ENCODE results near the gene ZDHHC14.
A peak's percentile ranks its signal among the peaks of the same experiment; 100 is the strongest.
"Not testable (repeated sequence)": the region's sequence is repeated elsewhere in the genome, so short reads cannot be mapped to it uniquely, and the experiment has no call there.

The ZDHHC14 gene

DNA sequence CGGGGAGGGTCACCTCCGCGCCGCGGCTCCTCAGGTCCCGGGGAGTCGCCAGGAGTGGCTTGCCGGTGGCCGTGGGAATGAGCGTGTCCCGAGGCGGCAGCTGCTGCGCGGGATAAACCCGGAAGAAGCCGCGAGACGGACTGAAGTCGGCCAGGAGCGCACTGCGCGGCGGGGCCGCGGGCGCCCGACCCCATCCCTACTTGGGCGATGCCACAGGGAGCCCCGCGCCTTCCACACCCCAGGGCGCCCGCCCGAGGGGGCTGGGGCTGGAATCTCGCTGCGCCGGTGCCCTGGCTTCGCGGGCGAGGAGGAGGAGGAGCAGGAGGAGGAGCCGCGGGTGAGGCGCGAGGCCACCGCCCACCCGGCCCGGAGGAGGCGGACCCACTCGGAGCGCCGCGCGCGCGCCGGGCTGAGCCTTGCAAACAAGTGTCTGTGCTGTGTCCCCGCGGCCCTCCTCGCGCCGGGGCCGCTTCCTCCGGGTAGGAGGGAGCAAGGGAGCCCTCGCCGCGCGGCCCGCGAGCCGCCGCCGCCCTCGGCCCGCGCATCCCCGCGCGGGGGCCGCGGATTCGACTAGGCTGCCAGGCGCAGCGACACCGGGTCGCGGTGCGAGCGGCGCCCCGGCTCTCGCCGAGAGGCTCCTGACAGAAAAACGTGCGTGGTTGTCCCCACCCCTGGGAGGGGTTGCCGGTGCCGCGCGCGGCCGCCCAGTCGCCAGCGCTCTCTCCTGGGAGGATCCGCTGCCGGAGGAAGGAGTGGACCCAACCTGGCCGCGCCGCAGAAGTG lies at the start of gene ZDHHC14:
TSS of gene ZDHHC14 (plus strand) at position 412 of the 783 bp plus-strand sequence.
- Histone ChIP-seq H3K36me3 (ENCODE audit: low read depth) (no peaks in the 10 kb centered on the region), H3K4me3 (ENCODE audit: severe bottlenecking) (peak within 1 kb of the TSS; percentile 88), H3K27ac (ENCODE audit: poor library complexity, severe bottlenecking) (peak within 1 kb of the TSS; percentile 61), H3K4me1 (ENCODE audit: insufficient read depth, poor library complexity, severe bottlenecking) (peaks cover 8% of the 10 kb centered on the region), H3K27me3 (ENCODE audit: insufficient read depth, poor library complexity, severe bottlenecking) (no peaks in the 10 kb centered on the region), H3K9me3 (ENCODE audit: severe bottlenecking) (no peaks in the 10 kb centered on the region)
- peak; percentile 88 for DNase-seq (ENCODE audit: low spot score)
- TF ChIP-seq, protein P1, sequence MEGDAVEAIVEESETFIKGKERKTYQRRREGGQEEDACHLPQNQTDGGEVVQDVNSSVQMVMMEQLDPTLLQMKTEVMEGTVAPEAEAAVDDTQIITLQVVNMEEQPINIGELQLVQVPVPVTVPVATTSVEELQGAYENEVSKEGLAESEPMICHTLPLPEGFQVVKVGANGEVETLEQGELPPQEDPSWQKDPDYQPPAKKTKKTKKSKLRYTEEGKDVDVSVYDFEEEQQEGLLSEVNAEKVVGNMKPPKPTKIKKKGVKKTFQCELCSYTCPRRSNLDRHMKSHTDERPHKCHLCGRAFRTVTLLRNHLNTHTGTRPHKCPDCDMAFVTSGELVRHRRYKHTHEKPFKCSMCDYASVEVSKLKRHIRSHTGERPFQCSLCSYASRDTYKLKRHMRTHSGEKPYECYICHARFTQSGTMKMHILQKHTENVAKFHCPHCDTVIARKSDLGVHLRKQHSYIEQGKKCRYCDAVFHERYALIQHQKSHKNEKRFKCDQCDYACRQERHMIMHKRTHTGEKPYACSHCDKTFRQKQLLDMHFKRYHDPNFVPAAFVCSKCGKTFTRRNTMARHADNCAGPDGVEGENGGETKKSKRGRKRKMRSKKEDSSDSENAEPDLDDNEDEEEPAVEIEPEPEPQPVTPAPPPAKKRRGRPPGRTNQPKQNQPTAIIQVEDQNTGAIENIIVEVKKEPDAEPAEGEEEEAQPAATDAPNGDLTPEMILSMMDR (IDR thresholded peaks at IDR 0.05; ENCODE audit: poor library complexity, severe bottlenecking) = no peak
- ATAC-seq (ENCODE audit: low read depth) = peak; percentile 73

DNA sequence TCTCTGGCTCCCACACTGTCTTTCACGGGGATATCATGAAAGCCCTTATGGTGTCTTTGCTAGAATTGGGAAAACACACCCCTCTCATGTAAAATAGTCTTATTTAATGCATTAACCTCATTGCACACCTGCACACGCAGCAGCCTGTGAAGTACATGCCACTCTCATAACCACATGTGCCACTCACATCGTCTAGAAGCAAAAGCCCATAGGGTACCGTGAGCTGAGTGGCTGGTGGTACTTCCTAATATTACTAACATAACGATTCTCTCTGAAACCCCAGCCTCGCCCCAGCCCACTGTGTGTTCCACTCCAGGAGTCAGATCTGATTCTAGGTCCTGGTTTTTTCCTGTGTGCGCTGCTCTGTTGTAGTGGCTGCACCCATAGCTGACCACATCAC lies 48.2 kb upstream of the ZDHHC14 start:
- DNase-seq (ENCODE audit: low spot score) (no peak), ATAC-seq (ENCODE audit: low read depth) (no peak)
- H3K4me1 ChIP-seq (ENCODE audit: insufficient read depth, poor library complexity, severe bottlenecking) = peaks cover 26% of the 10 kb centered on the region
- no peak overlapping the region for H3K27ac ChIP-seq (ENCODE audit: poor library complexity, severe bottlenecking)
- TF ChIP-seq, protein P1 (IDR thresholded peaks at IDR 0.05; ENCODE audit: poor library complexity, severe bottlenecking) = no peak
- H3K27me3 ChIP-seq (ENCODE audit: insufficient read depth, poor library complexity, severe bottlenecking) = no peaks in the 10 kb centered on the region
- H3K36me3 ChIP-seq (ENCODE audit: low read depth) = no peaks in the 10 kb centered on the region
- no peaks in the 10 kb centered on the region for H3K9me3 ChIP-seq (ENCODE audit: severe bottlenecking)
- H3K4me3 ChIP-seq (ENCODE audit: severe bottlenecking) = no peak overlapping the region

DNA sequence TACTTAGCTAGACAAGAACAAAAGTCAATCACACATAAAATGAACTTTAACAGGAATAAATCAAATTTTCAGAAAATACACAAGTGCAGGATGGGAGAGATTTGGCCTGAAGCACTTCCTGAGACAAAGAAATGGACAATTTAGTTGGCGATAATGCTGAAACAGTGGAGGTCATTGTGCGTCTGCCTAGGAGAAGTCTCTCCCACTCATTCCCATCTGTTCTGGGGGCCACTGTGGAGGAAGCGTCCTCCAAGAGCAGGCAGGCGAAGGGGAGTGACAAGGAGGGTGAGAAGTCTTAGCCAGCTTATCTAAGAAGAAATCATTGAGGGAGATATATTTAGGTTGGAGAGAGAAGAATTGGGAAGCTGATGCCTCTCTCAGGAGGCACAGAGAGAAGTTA lies 47.5 kb upstream of the ZDHHC14 start:
- Histone ChIP-seq H3K9me3 (ENCODE audit: severe bottlenecking) (no peaks in the 10 kb centered on the region), H3K4me1 (ENCODE audit: insufficient read depth, poor library complexity, severe bottlenecking) (peaks cover 19% of the 10 kb centered on the region), H3K4me3 (ENCODE audit: severe bottlenecking) (no peak overlapping the region), H3K27ac (ENCODE audit: poor library complexity, severe bottlenecking) (no peak overlapping the region), H3K36me3 (ENCODE audit: low read depth) (no peaks in the 10 kb centered on the region), H3K27me3 (ENCODE audit: insufficient read depth, poor library complexity, severe bottlenecking) (no peaks in the 10 kb centered on the region)
- TF ChIP-seq, protein P1 (IDR thresholded peaks at IDR 0.05; ENCODE audit: poor library complexity, severe bottlenecking) = no peak
- no peak for DNase-seq (ENCODE audit: low spot score)
- no peak for ATAC-seq (ENCODE audit: low read depth)

DNA sequence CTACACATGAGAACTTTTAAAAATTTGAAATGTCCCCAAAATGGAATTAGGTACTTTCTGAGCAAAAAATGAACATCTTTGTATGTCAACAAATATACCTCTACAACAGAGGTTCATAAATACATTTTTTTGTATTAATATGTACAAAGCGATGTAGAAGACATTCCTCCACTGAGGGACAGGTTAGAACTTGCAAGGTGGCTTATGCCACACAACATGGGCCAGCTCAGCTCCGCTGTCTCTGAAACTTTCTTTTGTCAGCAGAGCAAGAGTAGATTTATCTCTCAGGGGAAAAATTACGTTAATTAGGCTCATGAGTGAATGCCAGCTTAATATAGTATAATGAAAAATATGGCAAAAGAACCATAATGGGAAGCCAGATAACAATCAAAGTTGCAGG lies 47.0 kb upstream of the ZDHHC14 start:
- H3K27ac ChIP-seq (ENCODE audit: poor library complexity, severe bottlenecking) = no peak overlapping the region
- no peak overlapping the region for H3K4me3 ChIP-seq (ENCODE audit: severe bottlenecking)
- H3K9me3 ChIP-seq (ENCODE audit: severe bottlenecking) = no peaks in the 10 kb centered on the region
- no peaks in the 10 kb centered on the region for H3K27me3 ChIP-seq (ENCODE audit: insufficient read depth, poor library complexity, severe bottlenecking)
- no peak for ATAC-seq (ENCODE audit: low read depth)
- H3K4me1 ChIP-seq (ENCODE audit: insufficient read depth, poor library complexity, severe bottlenecking) = peaks cover 14% of the 10 kb centered on the region
- TF ChIP-seq, protein P1 (IDR thresholded peaks at IDR 0.05; ENCODE audit: poor library complexity, severe bottlenecking) = no peak
- no peak for DNase-seq (ENCODE audit: low spot score)
- no peaks in the 10 kb centered on the region for H3K36me3 ChIP-seq (ENCODE audit: low read depth)

DNA sequence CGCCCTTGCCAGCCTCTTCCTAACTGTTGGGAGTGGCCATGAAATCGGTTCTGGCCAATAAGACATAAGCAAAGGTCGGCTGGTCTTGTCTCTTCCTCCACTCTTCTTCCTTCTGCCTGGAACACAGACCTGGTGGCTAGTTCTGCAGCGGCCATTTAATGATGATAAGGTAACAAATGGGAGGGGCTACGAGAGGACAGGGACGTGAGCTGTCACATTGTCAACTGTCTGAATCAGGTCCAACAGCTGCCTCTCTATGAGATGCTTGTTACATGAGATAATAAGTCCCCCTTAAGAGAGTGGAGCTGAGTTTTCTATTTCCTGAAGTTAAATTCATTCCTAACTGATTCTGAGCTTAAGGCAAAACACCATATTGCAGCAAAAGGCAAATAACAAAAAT lies 45.2 kb upstream of the ZDHHC14 start:
- DNase-seq (ENCODE audit: low spot score) = no peak
- no peak for ATAC-seq (ENCODE audit: low read depth)
- no peaks in the 10 kb centered on the region for H3K9me3 ChIP-seq (ENCODE audit: severe bottlenecking)
- H3K4me1 ChIP-seq (ENCODE audit: insufficient read depth, poor library complexity, severe bottlenecking) = no peaks in the 10 kb centered on the region
- no peak overlapping the region for H3K4me3 ChIP-seq (ENCODE audit: severe bottlenecking)
- H3K27me3 ChIP-seq (ENCODE audit: insufficient read depth, poor library complexity, severe bottlenecking) = no peaks in the 10 kb centered on the region
- no peak overlapping the region for H3K27ac ChIP-seq (ENCODE audit: poor library complexity, severe bottlenecking)
- TF ChIP-seq, protein P1 (IDR thresholded peaks at IDR 0.05; ENCODE audit: poor library complexity, severe bottlenecking) = no peak
- no peaks in the 10 kb centered on the region for H3K36me3 ChIP-seq (ENCODE audit: low read depth)

DNA sequence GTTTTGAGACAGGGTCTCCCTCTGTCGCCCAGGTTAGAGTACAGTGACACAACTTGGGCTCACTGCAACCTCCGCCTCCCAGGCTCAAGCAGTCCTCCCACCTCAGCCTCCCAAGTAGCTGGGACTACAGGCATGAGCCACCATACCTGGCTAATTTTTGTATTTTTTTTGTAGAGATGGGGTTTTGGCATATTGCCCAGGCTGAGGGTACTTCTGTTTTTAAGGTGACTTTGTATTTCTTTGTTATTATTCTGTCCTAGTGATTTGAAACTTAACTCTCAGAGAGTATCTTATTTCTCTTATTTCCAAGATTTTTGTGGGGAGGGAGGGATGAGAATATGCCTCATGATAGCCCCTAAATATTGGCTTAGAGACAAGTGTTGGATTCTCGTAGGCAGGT lies 43.7 kb upstream of the ZDHHC14 start:
- H3K4me1 ChIP-seq (ENCODE audit: insufficient read depth, poor library complexity, severe bottlenecking); DNase-seq (ENCODE audit: low spot score); ATAC-seq (ENCODE audit: low read depth); H3K36me3 ChIP-seq (ENCODE audit: low read depth); H3K9me3 ChIP-seq (ENCODE audit: severe bottlenecking); H3K4me3 ChIP-seq (ENCODE audit: severe bottlenecking); H3K27me3 ChIP-seq (ENCODE audit: insufficient read depth, poor library complexity, severe bottlenecking); H3K27ac ChIP-seq (ENCODE audit: poor library complexity, severe bottlenecking): not testable (repeated sequence)
